Measurements from ENCODE around the gene FNDC1.

FNDC1 gene

DNA sequence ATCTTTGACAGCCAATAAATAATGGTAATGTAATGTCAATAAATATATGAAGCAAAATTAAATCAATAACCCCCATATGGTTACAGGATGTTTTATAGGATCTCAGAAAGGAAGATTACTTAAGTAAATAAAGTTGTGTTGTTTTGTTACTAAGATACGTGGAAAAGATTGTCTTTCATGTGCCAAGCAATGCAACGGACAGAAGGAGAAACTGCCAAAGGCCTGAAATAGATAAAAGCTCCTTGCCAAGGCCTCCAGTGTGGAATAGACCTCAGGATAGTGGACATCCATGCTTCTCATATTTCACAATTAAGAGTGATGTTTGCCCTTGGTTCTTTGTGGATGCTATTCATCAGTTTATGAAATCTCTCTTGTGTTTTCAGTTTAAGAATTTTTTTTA, 16.4 kb upstream of the FNDC1 start:
- Histone ChIP-seq H3K4me2 (ENCODE audit: low read length) (no peak overlapping the region), H3K27ac (ENCODE audit: low read depth, low read length) (no peak overlapping the region), H3K36me3 (ENCODE audit: control insufficient read depth, low read length) (no peaks in the 10 kb centered on the region), H3F3A (ENCODE audit: control insufficient read depth, insufficient read depth) (0 out of 2 replicates have a peak, but pooled peaks cover 2% of the 10 kb centered on the region), H3K27me3 (ENCODE audit: control insufficient read depth, low read length) (no peaks in the 10 kb centered on the region), H3K79me2 (ENCODE audit: control insufficient read depth, low read length) (no peaks in the 10 kb centered on the region), H3K9me2 (replicated peaks; ENCODE audit: control insufficient read depth, low read length) (no peaks in the 10 kb centered on the region), H3K9me3 (ENCODE audit: control insufficient read depth, insufficient read depth, low read length) (peaks cover 6% of the 10 kb centered on the region), H3K4me3 (ENCODE audit: low read length) (no peak overlapping the region), H4K20me1 (ENCODE audit: control insufficient read depth, insufficient read depth, low read depth, low read length) (no peaks in the 10 kb centered on the region), H3K4me1 (ENCODE audit: control insufficient read depth, low read length) (peaks cover 12% of the 10 kb centered on the region)
- TF ChIP-seq, protein P1, sequence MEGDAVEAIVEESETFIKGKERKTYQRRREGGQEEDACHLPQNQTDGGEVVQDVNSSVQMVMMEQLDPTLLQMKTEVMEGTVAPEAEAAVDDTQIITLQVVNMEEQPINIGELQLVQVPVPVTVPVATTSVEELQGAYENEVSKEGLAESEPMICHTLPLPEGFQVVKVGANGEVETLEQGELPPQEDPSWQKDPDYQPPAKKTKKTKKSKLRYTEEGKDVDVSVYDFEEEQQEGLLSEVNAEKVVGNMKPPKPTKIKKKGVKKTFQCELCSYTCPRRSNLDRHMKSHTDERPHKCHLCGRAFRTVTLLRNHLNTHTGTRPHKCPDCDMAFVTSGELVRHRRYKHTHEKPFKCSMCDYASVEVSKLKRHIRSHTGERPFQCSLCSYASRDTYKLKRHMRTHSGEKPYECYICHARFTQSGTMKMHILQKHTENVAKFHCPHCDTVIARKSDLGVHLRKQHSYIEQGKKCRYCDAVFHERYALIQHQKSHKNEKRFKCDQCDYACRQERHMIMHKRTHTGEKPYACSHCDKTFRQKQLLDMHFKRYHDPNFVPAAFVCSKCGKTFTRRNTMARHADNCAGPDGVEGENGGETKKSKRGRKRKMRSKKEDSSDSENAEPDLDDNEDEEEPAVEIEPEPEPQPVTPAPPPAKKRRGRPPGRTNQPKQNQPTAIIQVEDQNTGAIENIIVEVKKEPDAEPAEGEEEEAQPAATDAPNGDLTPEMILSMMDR (IDR thresholded peaks at IDR 0.05; ENCODE audit: low read depth, low read length, poor library complexity, severe bottlenecking), result no peak
- TF ChIP-seq EZH2phosphoT487 (IDR thresholded peaks at IDR 0.05; ENCODE audit: borderline replicate concordance, low read length), result no peak

GRCh38 chr6:159155679-159156078, 13.5 kb upstream of the FNDC1 start:
- Histone ChIP-seq H3K4me3 (ENCODE audit: low read length) (no peak overlapping the region), H3K9me2 (replicated peaks; ENCODE audit: control insufficient read depth, low read length) (no peaks in the 10 kb centered on the region), H3F3A (ENCODE audit: control insufficient read depth, insufficient read depth) (0 out of 2 replicates have a peak, but pooled peaks cover 2% of the 10 kb centered on the region), H3K9me3 (ENCODE audit: control insufficient read depth, insufficient read depth, low read length) (peaks cover 6% of the 10 kb centered on the region), H3K36me3 (ENCODE audit: control insufficient read depth, low read length) (no peaks in the 10 kb centered on the region), H3K27ac (ENCODE audit: low read depth, low read length) (no peak overlapping the region), H3K27me3 (ENCODE audit: control insufficient read depth, low read length) (no peaks in the 10 kb centered on the region), H3K4me1 (ENCODE audit: control insufficient read depth, low read length) (peaks cover 13% of the 10 kb centered on the region), H4K20me1 (ENCODE audit: control insufficient read depth, insufficient read depth, low read depth, low read length) (no peaks in the 10 kb centered on the region), H3K4me2 (ENCODE audit: low read length) (no peak overlapping the region), H3K79me2 (ENCODE audit: control insufficient read depth, low read length) (no peaks in the 10 kb centered on the region)
- TF ChIP-seq, protein P1 (IDR thresholded peaks at IDR 0.05; ENCODE audit: low read depth, low read length, poor library complexity, severe bottlenecking), result no peak
- no peak for TF ChIP-seq EZH2phosphoT487 (IDR thresholded peaks at IDR 0.05; ENCODE audit: borderline replicate concordance, low read length)

DNA sequence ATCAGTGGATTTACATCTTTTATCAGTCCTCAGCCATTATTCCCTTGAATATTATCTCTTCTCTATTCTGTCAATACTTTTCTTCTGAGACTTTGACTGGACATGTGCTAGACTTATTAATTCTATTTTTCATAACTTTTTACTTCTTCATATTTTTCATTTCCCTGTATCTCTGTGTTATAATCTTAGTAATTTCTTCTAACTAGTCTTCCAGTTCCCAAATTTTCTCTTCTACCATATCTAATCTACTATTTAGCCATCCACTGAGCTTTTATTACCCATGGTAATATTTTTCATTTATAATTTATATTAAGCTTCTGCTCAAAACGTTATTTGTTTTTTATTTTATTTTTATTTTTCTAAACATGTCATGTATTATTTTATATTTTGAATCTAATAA, 13.1 kb upstream of the FNDC1 start:
- H3K27me3 ChIP-seq (ENCODE audit: control insufficient read depth, low read length), result no peaks in the 10 kb centered on the region
- no peak overlapping the region for H3K4me2 ChIP-seq (ENCODE audit: low read length)
- no peaks in the 10 kb centered on the region for H3K79me2 ChIP-seq (ENCODE audit: control insufficient read depth, low read length)
- H3K27ac ChIP-seq (ENCODE audit: low read depth, low read length), result no peak overlapping the region
- no peaks in the 10 kb centered on the region for H3K9me2 ChIP-seq (replicated peaks; ENCODE audit: control insufficient read depth, low read length)
- no peaks in the 10 kb centered on the region for H4K20me1 ChIP-seq (ENCODE audit: control insufficient read depth, insufficient read depth, low read depth, low read length)
- TF ChIP-seq, protein P1 (IDR thresholded peaks at IDR 0.05; ENCODE audit: low read depth, low read length, poor library complexity, severe bottlenecking), result no peak
- TF ChIP-seq EZH2phosphoT487 (IDR thresholded peaks at IDR 0.05; ENCODE audit: borderline replicate concordance, low read length), result no peak
- H3K4me3 ChIP-seq (ENCODE audit: low read length), result no peak overlapping the region
- no peaks in the 10 kb centered on the region for H3K36me3 ChIP-seq (ENCODE audit: control insufficient read depth, low read length)
- H3K4me1 ChIP-seq (ENCODE audit: control insufficient read depth, low read length), result peaks cover 9% of the 10 kb centered on the region
- H3F3A ChIP-seq (ENCODE audit: control insufficient read depth, insufficient read depth), result 0 out of 2 replicates have a peak, but pooled peaks cover 2% of the 10 kb centered on the region
- H3K9me3 ChIP-seq (ENCODE audit: control insufficient read depth, insufficient read depth, low read length), result peaks cover 6% of the 10 kb centered on the region
